ENCODE measurements around the gene ZNF836.

GRCh38 chr19:52197964-52198363, 26.5 kb upstream of the ZNF836 start:
- TF ChIP-seq, protein P1, sequence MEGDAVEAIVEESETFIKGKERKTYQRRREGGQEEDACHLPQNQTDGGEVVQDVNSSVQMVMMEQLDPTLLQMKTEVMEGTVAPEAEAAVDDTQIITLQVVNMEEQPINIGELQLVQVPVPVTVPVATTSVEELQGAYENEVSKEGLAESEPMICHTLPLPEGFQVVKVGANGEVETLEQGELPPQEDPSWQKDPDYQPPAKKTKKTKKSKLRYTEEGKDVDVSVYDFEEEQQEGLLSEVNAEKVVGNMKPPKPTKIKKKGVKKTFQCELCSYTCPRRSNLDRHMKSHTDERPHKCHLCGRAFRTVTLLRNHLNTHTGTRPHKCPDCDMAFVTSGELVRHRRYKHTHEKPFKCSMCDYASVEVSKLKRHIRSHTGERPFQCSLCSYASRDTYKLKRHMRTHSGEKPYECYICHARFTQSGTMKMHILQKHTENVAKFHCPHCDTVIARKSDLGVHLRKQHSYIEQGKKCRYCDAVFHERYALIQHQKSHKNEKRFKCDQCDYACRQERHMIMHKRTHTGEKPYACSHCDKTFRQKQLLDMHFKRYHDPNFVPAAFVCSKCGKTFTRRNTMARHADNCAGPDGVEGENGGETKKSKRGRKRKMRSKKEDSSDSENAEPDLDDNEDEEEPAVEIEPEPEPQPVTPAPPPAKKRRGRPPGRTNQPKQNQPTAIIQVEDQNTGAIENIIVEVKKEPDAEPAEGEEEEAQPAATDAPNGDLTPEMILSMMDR (IDR thresholded peaks at IDR 0.05) = no peak
- TF ChIP-seq POLR2A (IDR thresholded peaks at IDR 0.05) = no peak

Data from right lobe of liver (tissue), 4 donors.